HG03139 (cell line): ENCODE measurements around the gene DNAI1.
A peak's percentile ranks its signal among the peaks of the same experiment; 100 is the strongest.
"Not testable (repeated sequence)": the region's sequence is repeated elsewhere in the genome, so short reads cannot be mapped to it uniquely, and the experiment has no call there.

Experiments
- ATAC-seq: cut with Tn5 transposase; IDR thresholded peaks from one replicate; pipeline ENCODE4 v1.9.1; 2021; ENCODE audit not compliant: unreplicated experiment

The DNAI1 gene

DNA sequence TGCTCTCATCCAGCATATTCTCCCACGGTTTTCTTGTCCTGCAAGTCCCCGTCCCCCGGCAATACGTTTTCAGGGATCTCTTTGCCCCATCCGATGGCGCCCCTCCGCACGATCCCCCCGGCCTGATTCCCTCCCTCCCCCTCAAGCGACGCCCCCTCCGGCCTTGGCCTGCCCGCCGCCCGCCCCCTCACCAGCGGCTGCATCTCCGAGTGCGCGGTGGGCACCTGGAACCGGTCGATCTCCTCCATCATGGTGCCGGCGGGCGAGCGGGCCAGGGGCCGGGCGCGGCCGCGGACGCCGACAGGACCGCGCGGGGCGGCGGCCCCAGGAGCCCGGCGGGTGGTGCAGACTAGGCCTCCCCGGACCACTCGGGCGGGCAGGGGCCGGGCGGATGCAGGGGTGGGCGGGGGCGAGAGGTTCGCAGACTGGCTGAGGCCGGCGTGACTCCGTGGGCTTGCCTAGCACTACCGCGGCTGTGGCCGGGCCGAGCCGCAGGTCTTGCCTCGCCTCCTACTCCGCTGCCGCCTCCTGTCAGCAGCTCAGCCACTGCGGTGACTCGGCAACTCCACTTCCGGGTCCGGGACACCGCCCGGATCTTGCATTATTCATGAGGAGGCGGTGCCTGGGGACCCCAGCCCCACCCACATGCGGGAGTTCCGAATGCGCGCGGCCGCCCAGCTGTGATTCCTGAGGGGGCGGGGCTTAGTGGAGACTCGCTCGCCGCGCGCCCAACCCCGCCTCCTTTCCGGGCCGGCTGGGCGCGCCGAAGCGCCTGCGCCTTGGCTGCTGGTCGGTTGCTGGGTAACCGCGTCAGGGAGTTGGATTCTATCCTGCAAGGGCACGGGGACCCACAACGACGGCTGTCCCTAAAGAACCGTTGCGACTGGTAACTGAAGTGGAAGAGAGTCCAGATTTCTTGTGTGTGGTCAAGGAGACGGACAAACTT is at the start of gene DNAI1, which contains the start of gene FAM219A:
TSS of gene DNAI1 (plus strand) at position 793 of the 946 bp plus-strand sequence. CDS start 201 bp downstream, outside the sequence.
TSS of gene FAM219A (minus strand) at position 558 of the 946 bp plus-strand sequence. CDS start at position 251, 307 bp downstream.
- peak; percentile 95 for ATAC-seq

DNA sequence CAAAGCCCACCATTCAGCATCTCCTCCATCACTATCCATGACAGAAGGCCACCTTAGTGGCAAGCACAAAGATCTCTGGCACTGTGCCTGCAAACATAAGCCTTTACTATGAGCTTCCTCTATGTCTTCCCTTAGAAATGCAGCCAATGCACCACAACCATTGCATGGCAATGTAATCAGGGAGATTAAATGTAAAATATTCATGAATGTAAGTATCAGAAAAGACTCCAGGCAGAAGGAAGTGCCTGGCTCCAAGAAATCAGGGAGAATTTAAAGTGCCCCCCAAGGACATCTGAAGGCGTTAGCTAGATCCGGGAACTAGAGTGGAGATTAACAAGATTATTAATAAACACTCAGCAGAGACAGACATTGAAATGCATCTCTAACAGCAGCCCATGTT is 49.5 kb upstream of the DNAI1 start:
- ATAC-seq, result no peak

DNA sequence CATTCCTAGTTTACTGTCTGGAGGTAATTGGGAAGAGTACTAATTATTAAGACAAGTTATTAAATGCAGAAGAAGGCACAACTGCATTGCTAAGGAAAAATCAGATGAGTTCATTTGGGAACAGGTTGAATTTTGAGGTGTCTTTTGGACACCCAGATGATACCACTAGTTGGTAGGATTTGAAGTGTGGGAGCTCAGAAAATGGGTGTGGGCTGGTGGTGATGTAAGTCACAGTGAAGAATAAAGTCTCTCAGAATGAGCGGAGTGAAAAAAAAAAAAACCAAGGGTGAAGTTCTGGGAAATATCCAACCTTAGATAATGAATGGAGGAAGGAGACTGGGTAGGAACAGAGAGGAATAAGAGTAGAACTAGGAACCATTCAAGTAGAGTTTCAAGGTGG is 46.3 kb upstream of the DNAI1 start:
- no peak for ATAC-seq

DNA sequence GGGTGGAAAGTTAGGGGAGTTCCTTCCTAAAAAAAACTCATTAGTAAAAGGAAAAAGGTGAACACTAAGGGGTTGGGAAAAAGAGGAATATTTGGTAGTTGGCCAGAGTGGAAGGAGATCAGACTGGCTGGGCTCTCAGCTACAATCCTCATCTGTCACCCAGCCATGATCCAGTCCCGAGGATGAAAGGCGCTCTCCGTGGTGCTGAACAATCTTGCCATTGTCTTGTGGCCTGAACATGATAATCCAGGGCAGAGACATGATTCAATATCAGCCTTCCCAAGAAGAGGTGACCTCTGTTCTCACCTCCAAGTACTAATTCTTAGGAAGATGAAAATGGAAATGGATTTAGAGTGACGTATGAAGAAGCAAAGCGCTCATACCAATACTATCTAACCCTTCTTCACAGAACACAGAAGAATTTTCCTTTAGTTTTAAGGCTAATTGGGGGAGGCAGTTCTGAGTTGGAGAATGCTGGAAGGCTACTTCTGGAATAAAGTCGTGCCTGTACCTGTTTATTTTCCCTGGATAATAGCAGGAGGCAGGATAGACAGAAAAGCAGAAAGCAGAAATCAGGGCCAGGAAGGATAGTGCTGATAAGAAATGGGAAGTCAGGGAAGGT is 45.3 kb upstream of the DNAI1 start:
- ATAC-seq, result no peak

DNA sequence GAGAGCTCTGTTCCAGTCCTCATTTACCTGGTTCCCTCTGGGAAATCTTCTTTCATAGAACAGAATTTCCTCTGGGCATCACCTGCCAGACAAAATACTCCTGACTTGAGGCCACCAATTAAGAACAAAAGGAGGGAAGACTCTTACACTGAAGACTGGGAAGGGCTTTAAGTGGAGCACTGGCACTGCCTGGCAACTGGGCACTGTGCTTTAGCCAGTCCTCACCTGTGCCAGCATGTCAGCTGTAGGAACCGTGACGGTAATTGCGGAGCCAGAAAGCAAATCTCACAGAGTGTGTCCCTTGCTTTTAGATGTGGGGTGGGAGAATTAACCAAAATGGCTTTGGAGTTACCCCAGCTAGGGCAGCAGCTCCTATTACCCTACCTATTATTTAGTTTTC is 40.9 kb upstream of the DNAI1 start:
- no peak for ATAC-seq

DNA sequence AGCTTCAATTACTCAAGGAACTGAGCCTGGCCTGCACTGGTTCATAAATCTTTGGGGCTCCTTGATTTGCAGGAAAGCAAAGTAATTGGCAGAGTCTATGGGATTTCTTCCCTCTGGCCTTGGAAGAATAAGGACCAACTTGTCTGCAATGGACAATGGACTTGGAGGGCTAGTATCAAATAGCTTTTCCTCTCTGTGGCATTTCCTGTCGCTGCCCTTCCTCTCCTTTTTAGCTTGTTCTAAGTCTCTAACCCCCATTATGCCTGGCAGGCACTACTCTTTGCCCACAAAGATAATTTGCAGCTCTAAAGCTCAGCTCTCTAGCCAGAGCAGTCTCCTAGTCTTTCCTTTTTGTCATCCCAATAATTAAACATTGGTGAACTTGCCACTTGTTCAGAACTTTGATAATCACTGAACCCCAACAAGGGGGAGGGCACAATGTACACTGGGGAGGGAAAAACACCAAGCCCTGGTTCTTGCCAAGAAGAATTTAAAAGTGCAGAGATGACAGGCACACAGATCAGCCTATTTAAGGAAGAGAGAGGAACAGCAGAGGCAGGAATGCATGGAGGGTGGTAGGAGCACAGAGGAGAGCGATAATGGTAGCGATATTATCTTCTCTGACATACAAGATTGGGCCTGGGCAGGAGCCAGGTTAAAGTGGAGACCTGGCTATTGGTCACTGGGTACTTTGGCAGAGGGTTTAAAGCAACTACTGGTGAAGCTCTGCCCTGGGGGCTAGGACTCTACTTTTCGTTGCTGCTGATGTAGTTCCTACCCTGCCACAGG is 38.7 kb upstream of the DNAI1 start:
- ATAC-seq, result no peak

DNA sequence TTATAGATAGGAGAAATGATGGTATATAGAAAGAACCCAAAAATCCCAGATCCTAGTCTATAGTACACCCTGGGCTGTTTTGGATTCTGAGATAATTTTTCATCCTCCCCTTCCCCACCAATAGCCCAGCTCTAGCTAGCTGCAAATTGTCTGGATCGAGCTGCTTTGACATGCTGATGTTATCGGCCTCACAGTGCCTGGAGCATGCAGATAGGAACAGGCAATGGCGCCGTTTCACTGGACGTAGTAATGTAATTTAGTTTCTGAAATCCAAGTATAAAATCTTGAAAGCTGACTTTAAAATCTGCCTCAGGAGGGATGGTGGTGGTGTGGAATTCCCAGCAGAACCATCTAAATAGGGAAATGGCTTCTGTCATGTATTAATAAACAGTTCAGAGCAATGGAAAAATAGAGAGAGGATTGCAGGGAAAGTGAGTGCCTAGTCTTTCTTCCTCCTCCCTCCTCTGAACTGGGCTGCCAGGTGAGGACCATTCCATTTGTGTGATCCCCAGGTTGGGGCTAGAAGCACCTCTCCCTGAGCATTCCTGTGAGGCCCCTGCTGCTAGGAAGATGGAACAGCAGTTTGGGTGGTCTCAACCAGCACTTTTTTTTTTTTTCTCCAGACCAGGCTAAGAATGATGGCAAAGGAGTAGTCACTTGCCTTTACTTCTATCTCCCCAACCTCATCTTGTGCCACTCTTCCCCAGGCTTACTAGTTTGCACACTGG is 32.1 kb upstream of the DNAI1 start:
- no peak for ATAC-seq

DNA sequence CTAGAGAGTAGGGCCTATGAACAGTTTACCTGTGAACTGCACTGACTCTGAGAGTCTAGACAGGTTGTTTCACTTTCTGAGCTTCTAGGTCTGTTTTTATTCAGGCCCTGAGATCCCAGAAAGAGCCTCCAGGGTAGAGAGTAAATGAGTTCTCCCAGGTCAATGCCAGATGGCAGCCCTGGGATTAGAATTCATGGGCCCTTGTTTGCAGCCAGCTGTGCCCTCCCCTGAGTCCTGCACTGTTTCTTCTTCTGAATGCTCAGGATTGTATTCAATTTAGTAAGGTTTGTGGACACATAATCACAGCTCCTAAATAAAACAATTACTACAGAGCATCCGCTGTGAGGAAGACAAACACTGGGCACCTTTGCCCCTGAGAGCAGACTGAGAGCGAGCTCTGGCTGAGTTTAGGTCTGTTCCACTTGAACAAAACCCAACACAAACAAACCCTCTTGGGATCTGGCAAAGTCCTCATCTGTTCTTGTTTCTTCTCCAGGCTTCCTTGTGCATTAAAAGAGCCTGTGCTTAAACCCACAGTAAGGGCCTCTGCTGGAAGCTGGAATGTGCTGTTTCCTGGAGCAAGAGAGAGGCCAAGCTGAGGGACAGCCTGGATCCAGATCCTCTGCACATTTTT is 30.2 kb upstream of the DNAI1 start:
- ATAC-seq, result no peak

DNA sequence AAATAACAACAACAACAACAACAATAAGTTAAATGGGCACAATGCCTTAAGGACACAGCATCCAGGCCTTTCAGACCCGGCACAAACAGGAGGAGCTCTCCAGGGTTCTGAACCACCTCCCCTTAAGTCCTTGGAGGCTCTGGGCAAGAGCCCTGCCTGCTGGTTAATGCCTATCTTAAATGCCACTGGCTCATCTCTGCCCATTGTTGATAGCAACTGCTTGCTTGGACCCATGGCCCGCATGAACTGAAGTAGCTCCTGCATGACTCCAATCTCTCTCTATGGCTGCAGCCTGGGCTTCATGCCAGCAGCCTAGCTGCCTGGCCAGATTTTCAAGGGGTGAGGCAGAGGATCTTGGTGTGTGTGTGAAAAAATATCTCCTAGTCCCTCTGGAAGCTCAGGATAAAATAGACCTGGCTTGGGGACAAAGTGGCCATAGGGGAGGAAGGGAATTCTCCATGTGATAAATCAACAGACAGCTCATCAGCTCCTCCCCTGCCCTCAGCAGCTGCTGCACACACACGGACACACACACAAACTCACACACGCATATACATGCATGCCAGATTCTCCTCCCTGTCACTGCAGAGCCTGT is 27.7 kb upstream of the DNAI1 start:
- ATAC-seq, result no peak

DNA sequence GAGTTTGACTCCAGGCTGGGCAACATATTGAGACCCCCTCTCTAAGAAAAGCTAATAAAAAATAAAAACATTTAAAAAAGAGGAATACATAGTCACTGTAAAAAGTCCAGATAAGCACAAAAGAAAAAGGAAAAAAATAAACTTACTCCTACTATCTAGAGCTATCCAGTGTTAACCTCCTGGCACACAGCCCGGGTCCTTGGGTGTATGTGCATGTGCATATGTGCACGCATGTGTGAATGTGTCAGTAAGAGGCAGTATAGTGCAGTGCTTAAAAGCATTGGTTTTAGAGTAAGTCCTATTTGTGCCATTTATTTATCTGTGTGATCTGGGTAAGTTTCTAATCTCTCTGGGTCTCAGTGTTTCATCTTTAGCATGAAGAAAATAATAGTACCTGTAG is 26.9 kb upstream of the DNAI1 start:
- ATAC-seq, result no peak

DNA sequence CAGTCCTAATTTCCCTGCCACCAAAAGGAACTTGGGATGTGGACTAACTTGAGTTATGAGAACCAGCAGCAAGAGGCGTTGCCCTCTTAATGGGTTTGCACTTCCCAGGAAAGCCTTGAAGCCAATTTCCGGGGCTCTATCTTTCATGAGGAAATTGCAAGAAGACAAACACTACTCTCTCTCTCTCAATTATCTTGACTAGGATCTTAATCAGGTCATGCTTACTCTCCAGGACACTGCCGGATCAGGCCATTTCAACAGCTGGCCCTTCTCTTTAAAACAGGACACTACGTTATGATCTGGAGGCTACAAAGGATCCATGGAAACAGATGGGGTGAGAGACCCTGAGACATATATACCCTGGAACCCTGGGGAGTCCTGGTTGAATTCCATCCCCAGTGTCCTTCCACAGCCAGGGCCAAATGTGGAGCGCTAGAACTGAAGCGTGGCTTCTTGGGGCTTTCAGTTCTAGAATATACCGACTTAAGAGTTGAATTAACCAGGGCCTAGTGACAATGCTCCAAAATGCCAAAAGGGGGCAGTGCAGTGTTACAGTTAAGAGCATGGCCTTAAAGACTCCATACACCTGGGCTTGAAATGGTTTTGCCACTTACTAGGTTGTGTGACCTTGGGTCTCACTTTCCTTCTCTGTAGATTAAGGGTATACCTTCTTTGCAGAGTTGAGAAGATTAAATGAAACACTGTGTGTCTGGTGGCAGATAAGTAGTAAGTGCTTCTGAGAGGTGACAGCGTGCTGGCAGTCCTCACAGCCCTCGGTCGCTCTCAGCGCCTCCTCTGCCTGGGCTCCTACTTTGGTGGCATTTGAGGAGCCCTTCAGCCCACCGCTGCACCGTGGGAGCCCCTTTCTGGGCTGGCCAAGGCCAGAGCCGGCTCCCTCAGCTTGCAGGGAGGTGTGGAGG is 21.3 kb upstream of the DNAI1 start:
- no peak for ATAC-seq

DNA sequence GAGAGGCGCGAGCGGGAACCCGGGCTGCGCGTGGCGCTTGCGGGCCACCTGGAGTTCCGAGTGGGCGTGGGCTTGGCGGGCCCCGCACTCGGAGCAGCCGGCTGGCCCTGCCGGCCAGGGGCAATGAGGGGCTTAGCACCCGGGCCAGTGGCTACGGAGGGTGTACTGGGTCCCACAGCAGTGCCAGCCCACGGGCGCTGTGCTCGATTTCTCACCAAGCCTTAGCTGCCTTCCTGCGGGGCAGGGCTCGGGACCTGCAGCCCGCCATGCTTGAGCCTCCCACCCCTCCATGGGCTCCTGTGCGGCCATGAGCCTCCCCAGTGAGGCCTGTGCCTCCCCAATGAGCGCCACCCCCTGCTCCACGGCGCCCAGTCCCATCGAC is 20.7 kb upstream of the DNAI1 start:
- ATAC-seq, result not testable (repeated sequence)

DNA sequence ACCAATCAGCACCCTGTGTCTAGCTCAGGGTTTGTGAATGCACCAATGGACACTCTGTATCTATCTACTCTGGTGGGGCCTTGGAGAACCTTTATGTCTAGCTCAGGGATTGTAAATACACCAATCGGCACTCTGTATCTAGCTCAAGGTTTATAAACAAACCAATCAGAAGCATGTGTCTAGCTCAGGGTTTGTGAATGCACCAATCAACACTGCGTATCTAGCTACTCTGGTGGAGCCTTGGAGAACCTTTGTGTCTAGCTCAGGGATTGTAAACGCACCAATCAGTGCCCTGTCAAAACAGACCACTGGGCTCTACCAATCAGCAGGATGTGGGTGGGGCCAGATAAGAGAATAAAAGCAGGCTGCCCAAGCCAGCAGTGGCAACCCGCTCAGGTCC is 20.1 kb upstream of the DNAI1 start:
- ATAC-seq, result not testable (repeated sequence)

DNA sequence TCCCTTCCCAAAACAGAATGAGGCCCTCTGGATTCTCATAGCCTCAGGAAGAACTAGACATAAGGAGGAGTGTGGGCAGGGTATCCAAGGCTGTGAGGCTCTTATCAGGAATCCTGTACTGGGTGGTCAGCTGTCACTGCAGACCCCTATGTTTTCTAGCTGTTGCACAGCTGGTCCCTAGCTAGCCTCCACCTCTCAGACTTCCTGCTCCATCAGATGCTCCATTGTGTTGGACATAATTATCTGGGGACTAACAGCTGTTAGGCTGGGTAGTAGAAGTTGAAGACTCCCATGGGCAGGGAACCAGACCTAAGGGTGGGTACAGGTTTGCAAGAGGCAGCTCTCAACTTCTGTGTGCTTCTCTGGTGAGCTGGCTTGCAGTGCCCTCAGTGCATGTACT is 18.6 kb upstream of the DNAI1 start:
- no peak for ATAC-seq

DNA sequence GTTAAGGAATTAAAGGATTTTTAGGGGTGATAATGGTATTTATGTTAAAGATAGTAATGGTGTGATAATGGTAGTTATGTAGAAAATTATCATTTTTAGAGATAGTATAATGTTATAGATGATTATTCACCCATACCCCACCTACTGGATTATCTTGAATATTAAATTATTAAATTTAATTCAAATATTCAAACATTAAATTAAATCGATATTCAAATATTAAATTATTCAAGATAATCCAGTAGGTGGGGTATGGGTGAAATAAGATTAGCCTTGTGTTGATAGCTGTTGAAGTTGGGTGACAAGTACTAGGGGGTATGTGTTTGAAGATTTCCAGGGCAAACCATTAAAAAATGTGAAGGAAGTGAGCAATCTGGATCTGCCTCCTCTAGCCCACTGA is 15.8 kb upstream of the DNAI1 start:
- ATAC-seq, result no peak

DNA sequence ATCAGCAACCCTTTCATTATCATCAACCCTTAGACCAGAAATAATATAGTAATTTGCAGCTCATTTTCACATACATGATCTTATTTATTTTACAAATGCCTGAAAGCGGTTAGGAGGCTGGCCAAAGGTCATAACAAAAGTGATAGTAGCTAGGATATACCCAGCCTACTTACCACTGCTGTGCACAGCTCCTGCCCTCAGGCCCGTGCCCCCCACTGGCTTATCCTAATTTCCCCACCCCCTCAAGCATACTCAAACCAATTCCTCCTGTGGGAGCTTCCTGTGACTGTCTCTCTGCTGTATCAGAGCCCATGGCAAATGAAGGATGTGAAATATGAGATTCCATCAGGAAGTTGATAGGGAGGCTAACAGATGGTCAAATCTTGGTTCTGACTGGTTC is 15.1 kb upstream of the DNAI1 start:
- ATAC-seq, result no peak

DNA sequence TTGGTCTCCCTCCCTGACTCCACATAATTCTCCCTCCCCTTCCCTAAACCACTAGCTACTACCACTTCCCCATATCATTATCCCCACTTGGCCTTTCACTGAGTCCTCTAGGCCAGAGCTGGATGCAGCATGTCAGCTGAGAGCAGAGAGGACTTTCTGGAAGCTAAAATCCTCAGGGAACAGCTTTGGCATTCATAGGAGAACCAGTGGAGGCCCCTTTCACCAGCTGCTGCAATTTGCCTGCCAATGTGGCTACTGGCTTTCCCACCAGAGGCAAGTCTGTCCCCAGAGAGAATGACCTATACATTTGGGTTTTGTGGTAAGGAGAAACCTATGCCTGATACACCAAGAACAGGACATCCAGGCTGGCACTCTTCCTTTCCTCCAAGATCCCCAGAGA is 14.6 kb upstream of the DNAI1 start:
- no peak for ATAC-seq

DNA sequence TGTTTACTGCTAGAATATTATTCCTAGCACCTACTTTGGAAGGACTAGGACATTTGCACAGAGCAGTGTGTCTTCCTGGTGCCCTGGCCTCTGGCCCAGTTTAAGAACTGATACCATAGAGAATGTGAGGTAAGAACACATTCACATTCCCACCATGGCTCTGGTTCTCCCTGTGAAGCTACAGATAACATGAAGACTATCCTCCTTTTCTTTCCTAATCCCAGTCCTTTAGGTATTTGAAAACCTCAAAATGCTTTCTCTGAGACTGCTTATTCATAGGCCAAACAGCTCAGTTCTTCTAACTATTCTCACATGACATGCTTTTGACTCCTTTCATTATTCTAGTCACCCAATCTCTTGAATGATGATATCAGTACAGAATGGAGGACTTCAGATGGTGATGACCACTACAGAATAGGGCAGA is 12.1 kb upstream of the DNAI1 start:
- ATAC-seq, result no peak

DNA sequence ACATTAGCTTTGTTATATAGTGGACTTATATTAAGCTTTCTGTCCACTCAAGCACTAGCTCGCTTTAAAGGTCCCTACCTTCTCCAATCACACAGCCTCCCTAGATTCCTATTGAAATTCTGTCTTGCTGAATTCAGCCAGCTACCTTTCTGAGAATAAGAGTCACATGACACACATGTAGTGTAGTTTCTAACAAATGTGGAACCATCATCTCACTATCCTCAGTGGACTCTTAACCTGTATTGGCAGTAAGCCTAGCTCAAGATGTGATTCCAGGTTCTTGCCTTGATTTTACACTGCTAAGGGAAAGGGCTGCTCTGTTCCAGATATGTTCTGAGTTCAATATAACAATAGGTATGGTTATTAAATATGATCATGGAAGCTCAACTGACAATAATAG is 11.7 kb upstream of the DNAI1 start:
- ATAC-seq, result no peak
